H9 (cell line): ENCODE data around the gene PLEKHA8. TPM values are rescaled to one million over a fixed set of nuclear protein-coding genes. Genes with fewer than 3 reads are reported as not detected.

Experiments
- DNase-seq: peaks from one replicate; pipeline ENCODE4 v3.0.0-alpha.2; 2017
- H2AFZ ChIP-seq: one replicate; pipeline ENCODE4 v1.6.1; 2013; ENCODE audit warnings: mild to moderate bottlenecking, low read length, control low read depth, moderate library complexity
- H2AK5ac ChIP-seq: 2 replicates; pipeline ENCODE4 v1.6.1; 2013; ENCODE audit warnings: low read length, control low read depth, mixed read lengths; ENCODE audit not compliant: insufficient read length
- H2BK120ac ChIP-seq: one replicate; pipeline ENCODE4 v1.6.1; 2013; ENCODE audit warnings: low read depth, mild to moderate bottlenecking, low read length, control low read depth, inconsistent platforms; ENCODE audit not compliant: poor library complexity, severe bottlenecking
- H2BK12ac ChIP-seq: 2 replicates; pipeline ENCODE4 v1.6.1; 2013; ENCODE audit warnings: low read length, control low read depth, mixed read lengths, low read depth; ENCODE audit not compliant: insufficient read length
- H2BK15ac ChIP-seq: 2 replicates; pipeline ENCODE4 v1.6.1; 2013; ENCODE audit warnings: low read depth, low read length, control low read depth
- H2BK20ac ChIP-seq: one replicate; pipeline ENCODE4 v1.6.1; 2013; ENCODE audit warnings: low read depth, mild to moderate bottlenecking, low read length, control low read depth, inconsistent platforms; ENCODE audit not compliant: poor library complexity, severe bottlenecking
- H2BK5ac ChIP-seq: 2 replicates; pipeline ENCODE4 v1.6.1; 2013; ENCODE audit warnings: low read length, control low read depth, mixed read lengths; ENCODE audit not compliant: insufficient read length
- H3K14ac ChIP-seq: 2 replicates; pipeline ENCODE4 v1.6.1; 2013; ENCODE audit warnings: low read length, control low read depth; ENCODE audit not compliant: insufficient read depth
- H3K18ac ChIP-seq: 2 replicates; pipeline ENCODE4 v1.6.1; 2013; ENCODE audit warnings: low read depth, mild to moderate bottlenecking, mixed read lengths, low read length, control low read depth; ENCODE audit not compliant: insufficient read length
- H3K23ac ChIP-seq: 2 replicates; pipeline ENCODE4 v1.6.1; 2013; ENCODE audit warnings: low read length, control low read depth, mixed read lengths, low read depth; ENCODE audit not compliant: insufficient read length
- H3K23me2 ChIP-seq: 2 replicates; pipeline ENCODE4 v1.6.1; 2013; ENCODE audit warnings: low read depth, mild to moderate bottlenecking, mixed read lengths, low read length, control low read depth; ENCODE audit not compliant: insufficient read length, poor library complexity, severe bottlenecking
- H3K27ac ChIP-seq: 2 replicates; pipeline ENCODE4 v1.5.1; 2013; ENCODE audit warnings: low read length, control low read depth, mixed read lengths, low read depth; ENCODE audit not compliant: insufficient read length
- H3K27me3 ChIP-seq: 2 replicates; pipeline ENCODE4 v1.6.1; 2013; ENCODE audit warnings: low read length, control low read depth, inconsistent platforms; ENCODE audit not compliant: insufficient read depth
- H3K4ac ChIP-seq: 2 replicates; pipeline ENCODE4 v1.6.1; 2013; ENCODE audit warnings: low read depth, mild to moderate bottlenecking, control low read depth, inconsistent platforms, low read length, moderate library complexity
- H3K4me1 ChIP-seq: 2 replicates; pipeline ENCODE4 v1.6.1; 2013; ENCODE audit warnings: low read length, control low read depth, inconsistent platforms; ENCODE audit not compliant: insufficient read depth
- H3K4me2 ChIP-seq: 2 replicates; pipeline ENCODE4 v1.6.1; 2013; ENCODE audit warnings: low read length, control low read depth, mixed read lengths; ENCODE audit not compliant: insufficient read length, insufficient read depth
- H3K56ac ChIP-seq: 2 replicates; pipeline ENCODE4 v1.6.1; 2013; ENCODE audit warnings: low read depth, mild to moderate bottlenecking, mixed read lengths, low read length, control low read depth; ENCODE audit not compliant: insufficient read length
- H3K79me1 ChIP-seq: 2 replicates; pipeline ENCODE4 v1.6.1; 2013; ENCODE audit warnings: low read depth, mild to moderate bottlenecking, moderate library complexity, low read length, control low read depth, inconsistent platforms; ENCODE audit not compliant: insufficient read depth, poor library complexity, severe bottlenecking
- H3K79me2 ChIP-seq: 2 replicates; pipeline ENCODE4 v1.6.1; 2013; ENCODE audit warnings: low read length, control low read depth, inconsistent platforms; ENCODE audit not compliant: insufficient read depth
- H3K9ac ChIP-seq: 2 replicates; pipeline ENCODE4 v1.6.1; 2013; ENCODE audit warnings: low read length, control low read depth, mixed read lengths; ENCODE audit not compliant: insufficient read length; ENCODE audit errors: extremely low read depth
- H3K9me3 ChIP-seq: one replicate; pipeline ENCODE4 v1.6.1; 2013; ENCODE audit warnings: low read depth, low read length, inconsistent platforms; ENCODE audit not compliant: control insufficient read depth
- H3T11ph ChIP-seq: one replicate; pipeline ENCODE4 v1.6.1; 2013; ENCODE audit warnings: mild to moderate bottlenecking, low read length, control low read depth, inconsistent platforms
- H4K20me1 ChIP-seq: one replicate; pipeline ENCODE4 v1.6.1; 2013; ENCODE audit not compliant: control insufficient read depth, insufficient read length, insufficient read depth
- H4K5ac ChIP-seq: 2 replicates; pipeline ENCODE4 v1.6.1; 2013; ENCODE audit warnings: low read depth, mild to moderate bottlenecking, mixed read lengths, low read length, control low read depth; ENCODE audit not compliant: insufficient read length
- H4K8ac ChIP-seq: replicated peaks from 2 replicates; pipeline ENCODE4 v1.6.1; 2013; ENCODE audit warnings: low read length, control low read depth, mixed read lengths, low read depth; ENCODE audit not compliant: insufficient read length
- H4K91ac ChIP-seq: 2 replicates; pipeline ENCODE4 v1.6.1; 2013; ENCODE audit warnings: low read depth, mild to moderate bottlenecking, moderate library complexity, mixed read lengths, low read length, control low read depth; ENCODE audit not compliant: insufficient read length
- H3K27ac Mint-ChIP-seq, 3 experiments: 2 replicates in 2 of 3; 3 replicates in 1 of 3; pipeline ENCODE4 v1.8.0; 2020 to 2021; ENCODE audit warnings: mixed read lengths in 3 of 3, mild to moderate bottlenecking in 1 of 3, moderate library complexity in 1 of 3
- H3K27me3 Mint-ChIP-seq: 2 replicates; pipeline ENCODE4 v1.8.0; 2021; ENCODE audit warnings: low read depth, mild to moderate bottlenecking, moderate library complexity, mixed read lengths
- H3K36me3 Mint-ChIP-seq, 3 experiments: 2 replicates in 2 of 3; 3 replicates in 1 of 3; pipeline ENCODE4 v1.8.0; 2020 to 2021; ENCODE audit warnings: low read depth in 3 of 3, mixed read lengths in 3 of 3; ENCODE audit not compliant: insufficient read depth in 1 of 3
- H3K4me1 Mint-ChIP-seq, 2 experiments: 2 replicates each; pipeline ENCODE4 v1.8.0; 2020; ENCODE audit warnings: mixed read lengths in 2 of 2
- H3K4me3 Mint-ChIP-seq, 2 experiments: 2 replicates in 1 of 2; 3 replicates in 1 of 2; pipeline ENCODE4 v1.8.0; 2020 to 2021; ENCODE audit warnings: mild to moderate bottlenecking in 2 of 2, mixed read lengths in 2 of 2, moderate library complexity in 1 of 2
- H3K9me3 Mint-ChIP-seq, 2 experiments: 2 replicates in 1 of 2; 3 replicates in 1 of 2; pipeline ENCODE4 v1.8.0; 2020; ENCODE audit warnings: mild to moderate bottlenecking in 2 of 2, mixed read lengths in 2 of 2, moderate library complexity in 1 of 2
- WGBS: extraction: QIAGEN DNeasy Blood & Tissue Kit; methylation state at CpG from one replicate; pipeline ENCODE4 v1.1.7; 2013; ENCODE audit warnings: missing lambda C conversion rate, low lambda C conversion rate, mixed read lengths; ENCODE audit not compliant: insufficient read length; ENCODE audit errors: extremely low coverage; 5-methylcytosine and 5-hydroxymethylcytosine counted together
- total RNA-seq: library from RNA; stranded (reverse); gene quantifications from 2 replicates; pipeline ENCODE4 v1.2.1, GENCODE V29; 2021
- TF ChIP-seq, protein P1 (sequence below): fragments of 200-600 bp; sonication (generic); conservative IDR thresholded peaks from 3 replicates; pipeline ENCODE4 v1.8.0; 2021; ENCODE audit warnings: antibody characterized with exemption, mild to moderate bottlenecking

Gene PLEKHA8
- total RNA-seq, 1 experiment from 2014 or later, result 37.0 TPM

- Histone ChIP-seq H3K79me2 (no peaks in the 10 kb centered on the region), H2BK20ac (no peak overlapping the region), H3T11ph (no peak overlapping the region), H3K23me2 (no peaks in the 10 kb centered on the region), H3K9ac (no peak overlapping the region), H4K8ac (no peak overlapping the region), H2BK120ac (no peak overlapping the region), H3K9me3 (no peaks in the 10 kb centered on the region), H2BK5ac (no peak overlapping the region), H2BK15ac (no peak overlapping the region), H3K23ac (no peak overlapping the region), H3K79me1 (no peaks in the 10 kb centered on the region), H3K4ac (no peak overlapping the region), H3K18ac (no peak overlapping the region), H2AK5ac (no peak overlapping the region), H2BK12ac (no peak overlapping the region), H4K5ac (no peak overlapping the region), H4K20me1 (no peaks in the 10 kb centered on the region), H2AFZ (no peak overlapping the region), H3K56ac (no peak overlapping the region), H3K14ac (no peak overlapping the region), H3K27me3 (no peaks in the 10 kb centered on the region), H4K91ac (no peak overlapping the region), H3K4me2 (no peak overlapping the region), H3K4me1 (no peaks in the 10 kb centered on the region), H3K27ac (no peak overlapping the region)
- Mint-ChIP-seq H3K27ac (no peak overlapping the region), H3K4me1 (peaks cover 8% of the 10 kb centered on the region in 2 experiments), H3K36me3 (peaks cover 0 to 3% (median 3%) of the 10 kb centered on the region in 3 experiments; a peak in 4 of 7 replicates), H3K27me3 (no peaks in the 10 kb centered on the region), H3K4me3 (no peak overlapping the region), H3K9me3 (no peaks in the 10 kb centered on the region)
- DNase-seq, result no peak
- 100% methylated on average over 1 of the region's 6 CpGs for WGBS
- TF ChIP-seq, protein P1, sequence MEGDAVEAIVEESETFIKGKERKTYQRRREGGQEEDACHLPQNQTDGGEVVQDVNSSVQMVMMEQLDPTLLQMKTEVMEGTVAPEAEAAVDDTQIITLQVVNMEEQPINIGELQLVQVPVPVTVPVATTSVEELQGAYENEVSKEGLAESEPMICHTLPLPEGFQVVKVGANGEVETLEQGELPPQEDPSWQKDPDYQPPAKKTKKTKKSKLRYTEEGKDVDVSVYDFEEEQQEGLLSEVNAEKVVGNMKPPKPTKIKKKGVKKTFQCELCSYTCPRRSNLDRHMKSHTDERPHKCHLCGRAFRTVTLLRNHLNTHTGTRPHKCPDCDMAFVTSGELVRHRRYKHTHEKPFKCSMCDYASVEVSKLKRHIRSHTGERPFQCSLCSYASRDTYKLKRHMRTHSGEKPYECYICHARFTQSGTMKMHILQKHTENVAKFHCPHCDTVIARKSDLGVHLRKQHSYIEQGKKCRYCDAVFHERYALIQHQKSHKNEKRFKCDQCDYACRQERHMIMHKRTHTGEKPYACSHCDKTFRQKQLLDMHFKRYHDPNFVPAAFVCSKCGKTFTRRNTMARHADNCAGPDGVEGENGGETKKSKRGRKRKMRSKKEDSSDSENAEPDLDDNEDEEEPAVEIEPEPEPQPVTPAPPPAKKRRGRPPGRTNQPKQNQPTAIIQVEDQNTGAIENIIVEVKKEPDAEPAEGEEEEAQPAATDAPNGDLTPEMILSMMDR, result no peak
These were observed 18.2 kb upstream of the PLEKHA8 start for GRCh38 chr7:30010021-30010420.
